T-helper 17 cell (primary cell): ENCODE measurements around the gene ATF3. TPM values are rescaled to one million over a fixed set of nuclear protein-coding genes. Genes with fewer than 3 reads are reported as not detected.

Experiments
- ATAC-seq: fragments of 150-1000 bp; cut with Tn5 transposase; 2 replicates; pipeline ENCODE4 v1.10.0; 2021; ENCODE audit warnings: mild to moderate bottlenecking, moderate library complexity
- DNase-seq, 3 donors: peaks; one replicate each; pipeline versions ENCODE4 v3.0.0 to v3.0.0-alpha.2; 2020 to 2021
- H3K9me3 ChIP-seq: one replicate; pipeline ENCODE4 v1.7.0; 2013; ENCODE audit warnings: low read length, mild to moderate bottlenecking; ENCODE audit not compliant: control insufficient read depth, poor library complexity, severe bottlenecking
- H3K27ac Mint-ChIP-seq: one replicate; pipeline ENCODE4 v1.8.0; 2022; ENCODE audit warnings: mild to moderate bottlenecking, moderate library complexity, mixed read lengths
- H3K27me3 Mint-ChIP-seq: one replicate; pipeline ENCODE4 v1.8.0; 2022; ENCODE audit warnings: mixed read lengths
- H3K36me3 Mint-ChIP-seq: one replicate; pipeline ENCODE4 v1.8.0; 2022; ENCODE audit warnings: low read depth, mixed read lengths
- H3K4me1 Mint-ChIP-seq: one replicate; pipeline ENCODE4 v1.8.0; 2022; ENCODE audit warnings: mild to moderate bottlenecking, mixed read lengths
- H3K4me3 Mint-ChIP-seq: one replicate; pipeline ENCODE4 v1.8.0; 2022; ENCODE audit warnings: mild to moderate bottlenecking, moderate library complexity, mixed read lengths
- total RNA-seq, 4 donors: library from RNA in 2 of 4; stranded (reverse) in 2 of 4; gene quantifications; one replicate each; pipeline ENCODE4 v1.2.3 and lab custom pipeline; 2022 to 2026

The ATF3 gene
- total RNA-seq, 2 donors from 2014 or later = 53.0 to 72.5 TPM

- H3K27ac Mint-ChIP-seq = no peak overlapping the region
- no peak for DNase-seq
- ATAC-seq = no peak
- peaks cover 12% of the 10 kb centered on the region for H3K4me1 Mint-ChIP-seq
- no peak overlapping the region for H3K4me3 Mint-ChIP-seq
- H3K36me3 Mint-ChIP-seq = peaks cover 3% of the 10 kb centered on the region
- H3K27me3 Mint-ChIP-seq = peaks cover 25% of the 10 kb centered on the region
- no peaks in the 10 kb centered on the region for H3K9me3 ChIP-seq
These were observed 14.7 kb upstream of the ATF3 start for GRCh38 chr1:212593821-212594251.

DNA sequence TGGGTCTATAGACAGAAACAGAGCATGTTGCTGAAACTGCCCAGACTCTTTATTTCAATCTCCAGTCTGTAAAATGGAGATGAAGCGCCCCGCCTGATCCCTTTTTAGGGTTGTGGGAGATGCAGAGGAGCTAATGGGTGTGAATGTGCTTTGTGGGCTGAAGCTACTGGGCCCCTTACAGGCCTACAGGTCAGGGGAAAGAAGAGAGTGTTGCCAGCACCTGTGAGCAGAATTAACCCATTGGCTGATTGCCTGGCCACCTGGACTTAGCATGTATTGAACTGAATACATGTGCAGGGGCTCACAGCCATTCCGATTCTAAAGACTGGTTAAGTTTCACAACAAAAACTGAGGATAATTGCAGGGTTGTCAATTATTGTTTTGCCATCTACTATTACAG lies 13.9 kb upstream of the ATF3 start:
- Mint-ChIP-seq H3K4me3 (peak overlapping the region; percentile 5), H3K36me3 (no peaks in the 10 kb centered on the region), H3K4me1 (peaks cover 12% of the 10 kb centered on the region), H3K27ac (no peak overlapping the region), H3K27me3 (peaks cover 26% of the 10 kb centered on the region)
- ATAC-seq = no peak
- DNase-seq = no peak
- no peaks in the 10 kb centered on the region for H3K9me3 ChIP-seq

- H3K4me1 Mint-ChIP-seq = peaks cover 12% of the 10 kb centered on the region
- H3K4me3 Mint-ChIP-seq = no peak overlapping the region
- H3K27me3 Mint-ChIP-seq = peaks cover 29% of the 10 kb centered on the region
- peak overlapping the region; percentile 83 for H3K27ac Mint-ChIP-seq
- no peaks in the 10 kb centered on the region for H3K9me3 ChIP-seq
- no peak for ATAC-seq
- H3K36me3 Mint-ChIP-seq = no peaks in the 10 kb centered on the region
- DNase-seq = no peak
These were observed 13.3 kb upstream of the ATF3 start for GRCh38 chr1:212595229-212595628.

DNA sequence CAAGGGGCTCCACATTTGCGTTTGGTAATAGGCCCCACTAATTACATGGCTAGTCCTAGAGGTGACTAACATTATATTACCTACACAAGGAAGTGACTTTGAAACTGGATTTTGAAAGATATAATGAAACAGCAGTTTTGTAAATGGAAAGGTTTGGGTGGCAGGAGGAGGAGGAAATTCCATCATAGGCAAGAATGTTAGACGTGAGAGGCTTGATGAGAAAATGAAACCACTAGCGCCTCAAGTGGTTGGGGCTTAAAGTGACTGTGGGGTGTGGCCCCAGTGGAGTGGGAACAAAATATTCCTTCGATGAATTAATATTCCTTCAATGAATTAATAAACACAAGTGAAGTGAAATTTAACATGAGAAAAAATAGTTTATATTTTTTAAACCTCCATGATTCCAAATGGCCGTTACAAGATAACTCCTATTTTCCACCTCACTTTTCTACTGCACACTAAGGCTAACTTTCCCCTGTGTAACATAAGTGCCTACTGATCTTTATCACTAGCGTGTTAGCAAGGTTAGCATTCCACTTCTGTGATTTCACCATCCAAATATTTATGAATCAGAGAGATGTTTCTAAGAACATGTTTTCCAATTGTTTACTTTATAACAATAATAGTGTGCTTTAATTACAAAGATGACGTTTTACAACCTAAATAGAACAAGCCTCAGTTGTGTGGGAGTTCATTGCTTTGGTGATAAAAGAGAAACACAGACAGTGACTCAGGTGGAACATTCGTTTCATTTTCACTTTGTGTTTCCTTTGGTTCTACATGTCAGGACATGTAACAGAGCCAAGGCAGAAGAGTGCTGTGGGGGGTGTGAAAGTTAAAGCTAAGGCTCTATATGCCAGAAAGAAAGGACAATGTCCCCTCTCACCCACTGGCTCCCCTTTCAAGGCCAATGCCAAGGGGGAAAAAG lies 12.5 kb upstream of the ATF3 start:
- ATAC-seq = peak; percentile 95
- Mint-ChIP-seq H3K4me3 (peak overlapping the region; percentile 64), H3K4me1 (peaks cover 12% of the 10 kb centered on the region), H3K27me3 (peaks cover 29% of the 10 kb centered on the region), H3K36me3 (no peaks in the 10 kb centered on the region), H3K27ac (peak overlapping the region; percentile 83)
- no peaks in the 10 kb centered on the region for H3K9me3 ChIP-seq
- no peak for DNase-seq

DNA sequence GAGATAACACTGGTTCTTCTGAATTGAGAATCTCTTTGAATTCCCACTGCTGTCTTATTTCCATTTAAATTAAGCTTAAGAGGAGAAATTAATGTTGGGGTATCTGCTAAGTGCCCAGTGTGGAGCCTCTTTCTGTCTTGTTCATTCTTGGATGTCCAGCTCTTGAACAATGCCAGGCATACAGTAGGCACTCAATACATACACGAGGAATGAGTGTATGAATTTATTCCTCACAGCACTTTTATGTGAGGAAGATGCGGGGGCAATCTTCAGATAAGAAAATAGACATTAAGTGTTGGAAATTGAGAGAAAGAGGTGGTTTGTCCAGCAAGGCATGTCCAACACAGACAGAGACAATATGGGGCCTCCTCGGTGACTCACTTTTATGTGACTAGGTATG lies 11.8 kb upstream of the ATF3 start:
- H3K36me3 Mint-ChIP-seq = no peaks in the 10 kb centered on the region
- H3K4me3 Mint-ChIP-seq = no peak overlapping the region
- peaks cover 12% of the 10 kb centered on the region for H3K4me1 Mint-ChIP-seq
- H3K27me3 Mint-ChIP-seq = peaks cover 32% of the 10 kb centered on the region
- no peaks in the 10 kb centered on the region for H3K9me3 ChIP-seq
- DNase-seq (no peak), ATAC-seq (no peak)
- H3K27ac Mint-ChIP-seq = peak overlapping the region; percentile 83

DNA sequence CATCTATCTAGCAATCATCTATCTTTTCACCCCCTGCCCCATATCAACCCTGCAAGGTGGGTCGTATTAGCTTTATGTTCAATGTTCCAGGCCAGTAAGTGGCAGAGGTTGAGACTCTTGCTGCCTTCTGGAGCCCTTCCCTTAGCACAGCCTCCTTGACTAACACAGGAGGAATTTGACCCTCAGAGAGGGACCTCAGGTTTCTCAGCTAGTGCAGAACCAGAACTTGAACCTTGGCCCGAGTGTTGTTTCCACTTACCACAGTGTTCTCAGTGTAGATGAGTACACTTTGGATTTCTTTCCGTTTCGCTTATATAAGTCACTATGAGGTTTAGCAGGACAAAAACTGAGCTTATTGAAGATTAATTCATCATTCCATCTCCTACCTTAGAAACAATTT lies 11.1 kb upstream of the ATF3 start:
- no peak overlapping the region for H3K4me3 Mint-ChIP-seq
- H3K36me3 Mint-ChIP-seq = no peaks in the 10 kb centered on the region
- H3K9me3 ChIP-seq = no peaks in the 10 kb centered on the region
- DNase-seq (no peak), ATAC-seq (no peak)
- no peak overlapping the region for H3K27ac Mint-ChIP-seq
- peaks cover 12% of the 10 kb centered on the region for H3K4me1 Mint-ChIP-seq
- H3K27me3 Mint-ChIP-seq = peaks cover 38% of the 10 kb centered on the region

- H3K27ac Mint-ChIP-seq = no peak overlapping the region
- no peaks in the 10 kb centered on the region for H3K36me3 Mint-ChIP-seq
- peaks cover 59% of the 10 kb centered on the region for H3K27me3 Mint-ChIP-seq
- no peaks in the 10 kb centered on the region for H3K9me3 ChIP-seq
- peaks cover 12% of the 10 kb centered on the region for H3K4me1 Mint-ChIP-seq
- no peak for ATAC-seq
- no peak overlapping the region for H3K4me3 Mint-ChIP-seq
- no peak for DNase-seq
These were observed 8.3 kb upstream of the ATF3 start for GRCh38 chr1:212600071-212600915.

DNA sequence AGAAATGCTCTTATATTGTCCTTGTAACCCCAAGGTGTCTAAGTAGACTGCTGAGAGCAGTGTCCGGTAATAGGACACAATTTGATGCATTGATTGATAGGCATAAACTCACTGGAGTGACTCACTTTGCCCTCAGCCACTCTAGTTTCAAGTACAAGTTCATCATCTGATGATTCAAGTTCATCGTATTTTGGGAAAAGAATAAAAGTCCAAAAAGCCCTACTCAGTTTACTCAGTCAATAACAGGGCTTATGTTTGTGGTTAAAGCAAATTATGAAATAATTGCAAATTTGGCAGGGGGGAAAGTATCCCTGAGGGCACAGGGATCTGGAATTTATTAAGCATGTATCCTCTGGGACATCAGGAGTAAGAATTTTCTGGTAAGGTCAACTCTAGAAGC lies 7.6 kb upstream of the ATF3 start:
- Mint-ChIP-seq H3K27me3 (peaks cover 66% of the 10 kb centered on the region), H3K36me3 (no peaks in the 10 kb centered on the region), H3K4me1 (peaks cover 12% of the 10 kb centered on the region), H3K4me3 (no peak overlapping the region), H3K27ac (no peak overlapping the region)
- no peaks in the 10 kb centered on the region for H3K9me3 ChIP-seq
- no peak for DNase-seq
- ATAC-seq = no peak

DNA sequence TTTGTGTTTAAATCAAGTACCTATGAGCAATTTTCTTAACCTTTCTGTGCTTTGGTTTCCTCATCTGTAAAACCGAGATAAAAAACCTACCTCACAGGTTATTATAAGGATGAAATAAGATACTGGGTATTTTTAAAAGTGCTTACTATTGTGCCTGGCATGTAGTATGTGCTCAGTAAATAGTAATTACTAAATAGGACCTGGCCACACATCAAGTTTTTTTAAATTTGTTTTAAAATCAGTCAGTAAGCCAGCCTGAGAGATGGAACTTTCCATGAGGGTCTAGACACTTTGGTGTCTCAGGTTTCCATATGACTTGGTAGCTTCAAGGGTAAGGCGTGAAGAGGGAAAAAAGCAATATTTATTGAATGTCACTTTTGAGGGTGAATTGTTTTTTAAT lies 7.0 kb upstream of the ATF3 start:
- DNase-seq (no peak), ATAC-seq (no peak)
- H3K27me3 Mint-ChIP-seq = peaks cover 71% of the 10 kb centered on the region
- peaks cover 8% of the 10 kb centered on the region for H3K4me1 Mint-ChIP-seq
- no peak overlapping the region for H3K4me3 Mint-ChIP-seq
- no peak overlapping the region for H3K27ac Mint-ChIP-seq
- no peaks in the 10 kb centered on the region for H3K36me3 Mint-ChIP-seq
- H3K9me3 ChIP-seq = no peaks in the 10 kb centered on the region

DNA sequence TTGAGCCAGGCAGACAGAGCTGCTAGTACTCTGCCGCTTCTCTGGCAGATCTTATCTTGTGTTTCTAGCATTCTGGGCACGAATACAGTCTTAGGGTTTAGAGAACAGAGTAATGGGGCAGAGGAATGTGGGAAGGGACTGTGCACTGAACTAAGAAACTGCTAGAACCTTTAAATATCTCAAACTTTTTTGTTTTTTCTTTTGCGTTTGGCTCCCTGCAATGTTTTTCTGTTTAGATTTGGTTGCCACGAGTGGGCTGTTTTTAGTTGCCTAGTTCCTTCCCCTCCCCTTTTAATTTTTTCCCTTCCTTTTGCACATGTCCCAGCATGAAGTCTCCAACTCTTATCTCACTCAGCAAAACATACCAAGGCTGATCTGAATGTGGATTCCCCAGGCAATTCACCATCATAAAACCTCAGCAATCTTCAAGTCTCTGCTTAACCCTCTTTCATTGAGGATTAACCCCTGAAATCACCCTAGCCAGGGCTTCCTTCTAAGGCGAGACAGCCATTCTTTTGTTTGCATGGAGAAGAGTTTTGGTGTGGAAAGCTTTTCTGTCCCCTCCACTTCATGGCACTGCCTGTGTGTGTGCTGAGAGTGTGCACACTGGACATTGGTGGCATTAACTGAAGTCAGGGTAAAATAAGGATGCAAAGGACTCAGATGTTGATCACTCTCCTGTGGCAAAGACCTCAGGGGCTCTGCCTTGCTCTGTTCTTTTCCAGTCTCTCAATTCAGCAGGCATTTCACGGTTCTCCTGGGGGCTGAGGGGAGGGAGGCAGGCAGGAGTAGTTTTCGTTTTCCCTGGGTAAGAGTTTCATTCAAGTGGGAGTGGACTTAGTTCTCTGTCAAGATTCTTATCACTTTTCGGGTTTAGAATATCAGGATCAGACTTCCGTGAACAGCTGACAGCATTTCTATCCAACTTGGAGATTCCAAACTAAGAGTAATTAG lies 2.8 kb upstream of the ATF3 start:
- Mint-ChIP-seq H3K27ac (no peak overlapping the region), H3K27me3 (peaks cover 78% of the 10 kb centered on the region), H3K4me1 (peaks cover 21% of the 10 kb centered on the region)

DNA sequence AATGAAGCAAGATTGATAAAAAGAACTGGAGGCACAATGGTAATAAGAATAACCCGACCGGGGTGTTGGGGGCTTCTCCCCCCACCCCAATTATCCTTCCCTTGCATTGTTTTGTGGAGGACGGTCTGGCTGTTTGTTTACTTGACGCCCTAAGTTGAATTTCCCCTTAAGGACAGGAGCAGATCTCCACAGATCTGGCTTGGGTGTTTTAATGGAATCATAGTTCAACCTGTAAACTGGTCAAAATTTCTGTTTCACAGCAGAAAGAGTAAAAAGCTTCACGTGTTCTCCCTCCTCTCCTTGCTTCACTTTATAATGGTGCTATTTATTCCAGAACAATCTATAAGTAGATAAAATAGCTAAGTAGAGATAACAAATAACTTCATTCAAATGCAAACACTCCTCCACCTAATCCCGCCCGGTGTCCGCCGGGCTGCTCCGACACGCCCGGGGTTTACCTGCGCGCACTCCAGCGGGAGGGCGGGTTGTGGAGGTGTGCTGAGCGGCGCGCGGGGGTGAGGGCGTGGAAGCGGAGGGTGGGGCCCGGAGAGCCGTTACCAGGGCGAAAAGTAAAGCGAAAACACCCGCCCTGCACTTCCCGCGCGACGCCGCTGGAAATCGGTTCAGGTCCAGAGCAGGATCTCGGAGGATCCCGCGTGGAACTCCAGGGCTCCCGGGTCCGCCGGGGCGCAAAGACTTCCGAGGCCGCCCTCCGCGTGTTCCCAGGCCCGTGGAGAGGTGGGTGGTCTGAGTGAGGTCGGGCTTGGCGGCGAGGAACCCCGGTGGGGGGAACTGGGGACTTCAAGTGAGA lies 2.0 kb upstream of the ATF3 start:
- ATAC-seq (peak; percentile 57), DNase-seq (peak; percentile 47 to 56 (median 50))
- Mint-ChIP-seq H3K36me3 (no peaks in the 10 kb centered on the region), H3K27me3 (peaks cover 77% of the 10 kb centered on the region), H3K4me1 (peaks cover 23% of the 10 kb centered on the region), H3K27ac (peak overlapping the region; percentile 90), H3K4me3 (peak overlapping the region; percentile 94)
- no peaks in the 10 kb centered on the region for H3K9me3 ChIP-seq

More for the DNA sequence above, 2.8 kb upstream of the ATF3 start:
- ATAC-seq (no peak), DNase-seq (no peak)
- no peaks in the 10 kb centered on the region for H3K9me3 ChIP-seq
- H3K4me3 Mint-ChIP-seq = no peak overlapping the region
- H3K36me3 Mint-ChIP-seq = no peaks in the 10 kb centered on the region
